Upper lobe of left lung (tissue), 6 donors: ENCODE results near the gene CHL1. TPM values are rescaled to one million over a fixed set of nuclear protein-coding genes. Genes with fewer than 3 reads are reported as not detected.

Experiments used
- ATAC-seq, 2 donors: fragments of 200-7000 bp; cut with Tn5 transposase; one replicate each; pipeline ENCODE4 v1.9.1; 2022; ENCODE audit warnings: mild to moderate bottlenecking in 2 of 2, moderate library complexity in 2 of 2; ENCODE audit not compliant: low FRiP score in 2 of 2
- DNase-seq, 2 donors: peaks; one replicate each; pipeline ENCODE4 v3.0.0-alpha.2; 2019 to 2020
- H3K27ac ChIP-seq, 4 donors: fragments of 200-600 bp; sonication (generic); one replicate each; pipeline ENCODE4 v1.5.1; 2016 to 2019
- H3K27me3 ChIP-seq, 4 donors: fragments of 200-600 bp; sonication (generic); one replicate each; pipeline ENCODE4 v1.5.1; 2017 to 2019
- H3K36me3 ChIP-seq, 4 donors: fragments of 200-600 bp; sonication (generic); one replicate each; pipeline ENCODE4 v1.5.1; 2016 to 2019
- H3K4me1 ChIP-seq, 4 donors: fragments of 200-600 bp; sonication (generic); one replicate each; pipeline ENCODE4 v1.5.1; 2018 to 2019
- H3K4me3 ChIP-seq, 4 donors: fragments of 200-600 bp; sonication (generic); one replicate each; pipeline ENCODE4 v1.5.1; 2017 to 2019; ENCODE audit warnings: mild to moderate bottlenecking in 2 of 4, moderate library complexity in 1 of 4
- H3K9me3 ChIP-seq, 4 donors: fragments of 200-600 bp; sonication (generic); one replicate each; pipeline ENCODE4 v1.5.1; 2018 to 2019
- EP300 ChIP-seq, 4 donors: sonication (generic); formaldehyde crosslinking; IDR thresholded peaks; one replicate each; pipeline ENCODE4 v1.5.1; 2017; ENCODE audit warnings: antibody characterized with exemption in 4 of 4, control low read depth in 2 of 4
- POLR2A ChIP-seq, 4 donors: fragments of 450-650 bp; IDR thresholded peaks; one replicate each; pipeline ENCODE4 v1.5.1; 2016 to 2017; ENCODE audit warnings: antibody characterized with exemption in 4 of 4, mild to moderate bottlenecking in 2 of 4
- POLR2AphosphoS5 ChIP-seq, 2 donors: sonication (generic); formaldehyde crosslinking; IDR thresholded peaks; one replicate each; pipeline ENCODE4 v1.5.1; 2017; ENCODE audit warnings: antibody characterized with exemption in 2 of 2
- WGBS, 2 donors: methylation state at CpG; one replicate each; pipeline ENCODE4 v1.1.5; 2017 to 2018; 5-methylcytosine and 5-hydroxymethylcytosine counted together
- total RNA-seq, 6 donors: library from RNA; depleted of rRNA in 4 of 6; stranded (reverse); fragments of >200 nt in 4 of 6; gene quantifications; one replicate each; pipeline versions ENCODE4 v1.1.0 to v1.2.1, GENCODE V29; 2016 to 2021
- TF ChIP-seq, protein P1 (sequence below), 6 experiments: fragments of 450-650 bp in 4 of 6; fragments of 200-600 bp in 2 of 6; sonication (generic) in 2 of 6; IDR thresholded peaks; one replicate each; pipeline ENCODE4 v1.5.1; 2016 to 2019; ENCODE audit warnings: antibody characterized with exemption in 6 of 6
- donor health status: DM: no; HTN: no; CAD: no; lungs with moderate emphysema.
- donor health status: DM: no; HTN: yes; CAD: no; lungs with severe emphysema.

The CHL1 gene
- total RNA-seq, 6 donors from 2014 or later: 3.1 to 14.3 (median 4.9) TPM

GRCh38 chr3:279325-279724, 82.8 kb downstream of the CHL1 start:
- ATAC-seq: no peak
- WGBS, 2 donors: 54 to 55% methylated on average over 1 of the region's 1 CpG
- TF ChIP-seq POLR2A (IDR thresholded peaks at IDR 0.05): no peak
- TF ChIP-seq POLR2AphosphoS5 (IDR thresholded peaks at IDR 0.05): no peak
- no peak for TF ChIP-seq EP300 (IDR thresholded peaks at IDR 0.05)
- TF ChIP-seq, protein P1, sequence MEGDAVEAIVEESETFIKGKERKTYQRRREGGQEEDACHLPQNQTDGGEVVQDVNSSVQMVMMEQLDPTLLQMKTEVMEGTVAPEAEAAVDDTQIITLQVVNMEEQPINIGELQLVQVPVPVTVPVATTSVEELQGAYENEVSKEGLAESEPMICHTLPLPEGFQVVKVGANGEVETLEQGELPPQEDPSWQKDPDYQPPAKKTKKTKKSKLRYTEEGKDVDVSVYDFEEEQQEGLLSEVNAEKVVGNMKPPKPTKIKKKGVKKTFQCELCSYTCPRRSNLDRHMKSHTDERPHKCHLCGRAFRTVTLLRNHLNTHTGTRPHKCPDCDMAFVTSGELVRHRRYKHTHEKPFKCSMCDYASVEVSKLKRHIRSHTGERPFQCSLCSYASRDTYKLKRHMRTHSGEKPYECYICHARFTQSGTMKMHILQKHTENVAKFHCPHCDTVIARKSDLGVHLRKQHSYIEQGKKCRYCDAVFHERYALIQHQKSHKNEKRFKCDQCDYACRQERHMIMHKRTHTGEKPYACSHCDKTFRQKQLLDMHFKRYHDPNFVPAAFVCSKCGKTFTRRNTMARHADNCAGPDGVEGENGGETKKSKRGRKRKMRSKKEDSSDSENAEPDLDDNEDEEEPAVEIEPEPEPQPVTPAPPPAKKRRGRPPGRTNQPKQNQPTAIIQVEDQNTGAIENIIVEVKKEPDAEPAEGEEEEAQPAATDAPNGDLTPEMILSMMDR (IDR thresholded peaks at IDR 0.05): no peak

DNA sequence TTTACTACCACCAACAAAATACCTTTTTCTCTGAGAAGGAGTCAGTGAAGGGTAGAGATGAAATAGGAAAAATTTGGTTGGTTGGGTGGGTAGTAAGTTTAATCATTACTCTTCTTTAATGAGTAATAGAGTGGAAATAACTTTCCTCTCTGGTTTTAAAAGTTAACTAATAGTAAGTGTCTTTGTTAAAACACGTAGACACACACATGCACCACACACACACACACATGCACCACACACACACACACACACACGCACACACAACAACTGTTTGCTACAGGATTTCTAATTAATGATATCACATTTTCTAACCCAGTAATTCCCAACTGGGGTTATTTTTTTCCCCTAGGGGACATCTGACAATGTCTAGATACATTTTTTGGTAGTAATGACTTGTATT, 84.1 kb downstream of the CHL1 start:
- Histone ChIP-seq H3K36me3 (no peaks in the 10 kb centered on the region), H3K4me1 (no peaks in the 10 kb centered on the region), H3K27ac (no peak overlapping the region), H3K27me3 (no peaks in the 10 kb centered on the region), H3K9me3 (peaks cover 0 to 7% (median 0%) of the 10 kb centered on the region in 4 donors), H3K4me3 (no peak overlapping the region)
- no peak for TF ChIP-seq POLR2AphosphoS5 (IDR thresholded peaks at IDR 0.05)
- no peak for TF ChIP-seq EP300 (IDR thresholded peaks at IDR 0.05)
- TF ChIP-seq, protein P1 (IDR thresholded peaks at IDR 0.05): no peak
- no peak for TF ChIP-seq POLR2A (IDR thresholded peaks at IDR 0.05)
- no peak for ATAC-seq
- no peak for DNase-seq
- WGBS, 2 donors: 43 to 68% methylated on average over 2 of the region's 2 CpGs

More at GRCh38 chr3:279325-279724, 82.8 kb downstream of the CHL1 start:
- Histone ChIP-seq H3K36me3 (no peaks in the 10 kb centered on the region), H3K27me3 (no peaks in the 10 kb centered on the region), H3K4me3 (no peak overlapping the region), H3K9me3 (peaks cover 0 to 7% (median 0%) of the 10 kb centered on the region in 4 donors), H3K27ac (no peak overlapping the region), H3K4me1 (no peaks in the 10 kb centered on the region)
- no peak for DNase-seq

GRCh38 chr3:284322-284721, 87.8 kb downstream of the CHL1 start:
- Histone ChIP-seq H3K9me3 (peaks cover 0 to 7% (median 0%) of the 10 kb centered on the region in 4 donors), H3K27me3 (no peaks in the 10 kb centered on the region), H3K4me1 (no peaks in the 10 kb centered on the region), H3K4me3 (no peak overlapping the region), H3K36me3 (no peaks in the 10 kb centered on the region), H3K27ac (no peak overlapping the region)
- TF ChIP-seq EP300 (IDR thresholded peaks at IDR 0.05) (no peak), POLR2AphosphoS5 (IDR thresholded peaks at IDR 0.05) (no peak)
- DNase-seq (no peak), ATAC-seq (no peak)
- 63 to 64% methylated on average over 4 of the region's 4 CpGs for WGBS, 2 donors

- WGBS, 2 donors: 68 to 77% methylated on average over 4 of the region's 4 CpGs
- DNase-seq (no peak), ATAC-seq (no peak)
- TF ChIP-seq, protein P1 (IDR thresholded peaks at IDR 0.05): no peak
- TF ChIP-seq POLR2AphosphoS5 (IDR thresholded peaks at IDR 0.05): no peak
- TF ChIP-seq POLR2A (IDR thresholded peaks at IDR 0.05): no peak
- Histone ChIP-seq H3K9me3 (no peaks in the 10 kb centered on the region), H3K4me1 (no peaks in the 10 kb centered on the region), H3K27ac (no peak overlapping the region), H3K27me3 (no peaks in the 10 kb centered on the region), H3K4me3 (no peak overlapping the region), H3K36me3 (no peaks in the 10 kb centered on the region)
These were observed 91.9 kb downstream of the CHL1 start for GRCh38 chr3:288417-288816.

DNA sequence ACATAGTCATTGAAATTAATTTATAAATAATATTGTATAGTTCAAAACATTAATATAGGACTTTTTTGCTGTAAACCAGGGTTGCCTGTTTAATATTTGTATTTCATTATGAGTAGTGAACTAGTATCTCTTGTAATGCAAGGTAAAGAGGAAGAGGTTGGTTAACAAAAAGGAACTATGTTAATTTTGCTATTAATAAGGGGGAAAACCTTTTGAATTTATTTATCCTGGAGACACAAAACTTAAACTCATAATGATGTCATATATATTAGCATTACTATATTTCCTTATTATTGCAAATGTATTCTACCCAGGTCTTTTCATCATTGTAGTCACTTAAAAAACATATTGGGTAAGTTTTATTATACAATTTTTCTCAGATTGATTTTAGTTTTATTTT, 94.5 kb downstream of the CHL1 start:
- no peak for DNase-seq
- TF ChIP-seq, protein P1 (IDR thresholded peaks at IDR 0.05): no peak
- TF ChIP-seq EP300 (IDR thresholded peaks at IDR 0.05): no peak
- no peak for TF ChIP-seq POLR2AphosphoS5 (IDR thresholded peaks at IDR 0.05)
- TF ChIP-seq POLR2A (IDR thresholded peaks at IDR 0.05): no peak
- H3K36me3 ChIP-seq: no peaks in the 10 kb centered on the region
- H3K4me3 ChIP-seq: no peak overlapping the region
- H3K27ac ChIP-seq: no peak overlapping the region
- H3K9me3 ChIP-seq: no peaks in the 10 kb centered on the region
- H3K27me3 ChIP-seq: no peaks in the 10 kb centered on the region
- H3K4me1 ChIP-seq: no peaks in the 10 kb centered on the region
- no peak for ATAC-seq
